ENCODE results near the gene LCE2D.
A peak's percentile ranks its signal among the peaks of the same experiment; 100 is the strongest.
"Not testable (repeated sequence)": the region's sequence is repeated elsewhere in the genome, so short reads cannot be mapped to it uniquely, and the experiment has no call there.

The LCE2D gene

GRCh38 chr1:152663098-152663497 lies at the start of gene LCE2D:
TSS of gene LCE2D (plus strand) at chr1:152663380. CDS start at chr1:152664106, 726 bp downstream.
- no peak for DNase-seq

GRCh38 chr1:152613511-152613910 lies 49.7 kb upstream of the LCE2D start, which contains the start of gene LCE3B:
TSS of gene LCE3B (plus strand) at chr1:152613811. CDS start at chr1:152613811, 0 bp downstream.
- no peak for DNase-seq

GRCh38 chr1:152621993-152622392 lies 41.2 kb upstream of the LCE2D start:
- no peak for DNase-seq

GRCh38 chr1:152622803-152623202 lies 40.4 kb upstream of the LCE2D start, which contains the start of gene LCE3A:
TSS of gene LCE3A (minus strand) at chr1:152623103. CDS start at chr1:152623103, 0 bp downstream.
- DNase-seq, result no peak

GRCh38 chr1:152623203-152623844 lies 39.9 kb upstream of the LCE2D start:
- no peak for DNase-seq

- DNase-seq, result no peak
Measured at GRCh38 chr1:152626744-152627143, 36.4 kb upstream of the LCE2D start.

GRCh38 chr1:152630596-152630995 lies 32.6 kb upstream of the LCE2D start:
- DNase-seq, result no peak

- DNase-seq, result no peak
Measured at GRCh38 chr1:152640351-152640750, 22.8 kb upstream of the LCE2D start.

GRCh38 chr1:152643945-152644344 lies 19.2 kb upstream of the LCE2D start:
- DNase-seq, result no peak

- DNase-seq, result no peak
Measured at GRCh38 chr1:152645146-152645545, 18.0 kb upstream of the LCE2D start.

GRCh38 chr1:152646656-152647055 lies 16.5 kb upstream of the LCE2D start:
- DNase-seq, result no peak

- peak; percentile 59 for DNase-seq
Measured at GRCh38 chr1:152654110-152654509, 9.1 kb upstream of the LCE2D start.

- DNase-seq, result no peak
Measured at GRCh38 chr1:152656459-152656858, 6.7 kb upstream of the LCE2D start.

- DNase-seq, result no peak
Measured at GRCh38 chr1:152657677-152658076, 5.5 kb upstream of the LCE2D start.

GRCh38 chr1:152658649-152659048 lies 4.5 kb upstream of the LCE2D start:
- DNase-seq, result no peak

GRCh38 chr1:152666171-152666570 lies 3.0 kb downstream of the LCE2D start:
- not testable (repeated sequence) for DNase-seq

GRCh38 chr1:152667648-152668047 lies 4.5 kb downstream of the LCE2D start:
- DNase-seq, result no peak

- no peak for DNase-seq
Measured at GRCh38 chr1:152673016-152673415, 9.8 kb downstream of the LCE2D start.

GRCh38 chr1:152674983-152675382 lies 11.8 kb downstream of the LCE2D start, which contains the start of gene LCE2C:
TSS of gene LCE2C (plus strand) at chr1:152675279. CDS start at chr1:152676016, 737 bp downstream.
- DNase-seq, result not testable (repeated sequence)

GRCh38 chr1:152679459-152679858 lies 16.3 kb downstream of the LCE2D start:
- no peak for DNase-seq

- DNase-seq, result no peak
Measured at GRCh38 chr1:152681616-152682015, 18.4 kb downstream of the LCE2D start.

GRCh38 chr1:152683846-152684245 lies 20.7 kb downstream of the LCE2D start:
- DNase-seq, result no peak

GRCh38 chr1:152685823-152686222 lies 22.6 kb downstream of the LCE2D start, which contains the start of gene LCE2B:
TSS of gene LCE2B (plus strand) at chr1:152686123. CDS start at chr1:152686844, 721 bp downstream.
- not testable (repeated sequence) for DNase-seq

GRCh38 chr1:152697701-152698600 lies 34.8 kb downstream of the LCE2D start, which contains the start of gene LCE2A:
TSS of gene LCE2A (plus strand) at chr1:152698345. CDS start at chr1:152698902, 557 bp downstream.
- DNase-seq, result no peak

Data from right forelimb (tissue), 1 donor.